GM20000 (cell line): ENCODE results near the gene WDR45B.
"Not testable (repeated sequence)": the region's sequence is repeated elsewhere in the genome, so short reads cannot be mapped to it uniquely, and the experiment has no call there.

Experiments used
- DNase-seq: peaks from one replicate; pipeline ENCODE4 v3.0.0; 2012; ENCODE audit warnings: low spot score
- CTCF ChIP-seq: IDR thresholded peaks from 2 replicates; pipeline ENCODE4 v1.5.1; 2012; ENCODE audit warnings: mild to moderate bottlenecking, control low read depth; ENCODE audit errors: extremely low read depth, missing control alignments

The WDR45B gene

GRCh38 chr17:82590881-82591539, 57.2 kb downstream of the WDR45B start:
- no peak for DNase-seq
- no peak for TF ChIP-seq CTCF

GRCh38 chr17:82590216-82590615, 58.0 kb downstream of the WDR45B start:
- no peak for DNase-seq
- no peak for TF ChIP-seq CTCF

- DNase-seq = no peak
- TF ChIP-seq CTCF = no peak
Observed at GRCh38 chr17:82589851-82590180, 58.4 kb downstream of the WDR45B start.

GRCh38 chr17:82588266-82589175, 59.7 kb downstream of the WDR45B start:
- DNase-seq = no peak
- no peak for TF ChIP-seq CTCF

- TF ChIP-seq CTCF = no peak
- DNase-seq = no peak
Observed at GRCh38 chr17:82587234-82588086, 60.8 kb downstream of the WDR45B start.

- no peak for TF ChIP-seq CTCF
- DNase-seq = no peak
Observed at GRCh38 chr17:82586576-82587233, 61.5 kb downstream of the WDR45B start.

GRCh38 chr17:82585935-82586575, 62.2 kb downstream of the WDR45B start:
- not testable (repeated sequence) for DNase-seq
